Gastroesophageal sphincter (tissue), 4 donors: ENCODE results near the gene PLCB4. TPM values are rescaled to one million over a fixed set of nuclear protein-coding genes. Genes with fewer than 3 reads are reported as not detected.

Experiments
- ATAC-seq: fragments of 150-250 bp; one replicate; pipeline ENCODE4 v1.9.1; 2016; ENCODE audit warnings: mild to moderate bottlenecking, moderate library complexity
- H3K27ac ChIP-seq, 4 donors: fragments of 200-600 bp; sonication (generic) in 3 of 4; 1 replicate in 3 of 4; 2 replicates in 1 of 4; pipeline ENCODE4 v1.5.1; 2016 to 2019
- H3K27me3 ChIP-seq: fragments of 200-600 bp; sonication (generic); one replicate; pipeline ENCODE4 v1.5.1; 2019
- H3K36me3 ChIP-seq, 2 donors: fragments of 200-600 bp; sonication (generic); one replicate each; pipeline ENCODE4 v1.5.1; 2019; ENCODE audit warnings: control low read depth in 1 of 2
- H3K4me1 ChIP-seq, 3 donors: fragments of 200-600 bp; sonication (generic); 1 replicate in 2 of 3; 2 replicates in 1 of 3; pipeline ENCODE4 v1.5.1; 2016 to 2019; ENCODE audit warnings: control low read depth in 2 of 3
- H3K4me3 ChIP-seq, 2 donors: fragments of 200-600 bp; sonication (generic); one replicate each; pipeline ENCODE4 v1.5.1; 2019; ENCODE audit warnings: mild to moderate bottlenecking in 1 of 2, moderate library complexity in 1 of 2
- H3K9me3 ChIP-seq, 3 donors: fragments of 200-600 bp; sonication (generic); one replicate each; pipeline ENCODE4 v1.5.1; 2017 to 2019; ENCODE audit warnings: control low read depth in 2 of 3
- CTCF ChIP-seq, 4 experiments: fragments of 200-600 bp in 2 of 4; fragments of 450-650 bp in 2 of 4; sonication (generic) in 1 of 4; IDR thresholded peaks; one replicate each; pipeline ENCODE4 v1.5.1; 2017 to 2019; ENCODE audit warnings: antibody characterized with exemption in 4 of 4, mild to moderate bottlenecking in 2 of 4, moderate library complexity in 2 of 4
- EP300 ChIP-seq: sonication (generic); formaldehyde crosslinking; IDR thresholded peaks from one replicate; pipeline ENCODE4 v1.6.1; 2017; ENCODE audit warnings: antibody characterized with exemption, mild to moderate bottlenecking
- POLR2A ChIP-seq, 2 donors: fragments of 450-650 bp; IDR thresholded peaks; one replicate each; pipeline ENCODE4 v1.6.1; 2017; ENCODE audit warnings: antibody characterized with exemption in 2 of 2, mild to moderate bottlenecking in 2 of 2, moderate library complexity in 1 of 2
- POLR2AphosphoS5 ChIP-seq: sonication (generic); formaldehyde crosslinking; IDR thresholded peaks from one replicate; pipeline ENCODE4 v1.6.1; 2017; ENCODE audit warnings: antibody characterized with exemption
- WGBS, 2 donors: methylation state at CpG; one replicate each; pipeline ENCODE4 v1.1.5; 2018; ENCODE audit warnings: low coverage in 1 of 2; 5-methylcytosine and 5-hydroxymethylcytosine counted together
- total RNA-seq, 4 donors: library from RNA; depleted of rRNA; stranded (reverse); fragments of >200 nt; gene quantifications; one replicate each; pipeline ENCODE4 v1.1.0, GENCODE V29; 2016

The PLCB4 gene
- total RNA-seq, 4 donors from 2014 or later: 21.9 to 109 (median 59.1) TPM

- peaks cover 0 to 33% (median 7%) of the 10 kb centered on the region in 3 donors for H3K4me1 ChIP-seq
- WGBS, 2 donors: 43 to 61% methylated on average over 4 of the region's 4 CpGs
- no peaks in the 10 kb centered on the region for H3K9me3 ChIP-seq
- TF ChIP-seq POLR2A (IDR thresholded peaks at IDR 0.05) (no peak), CTCF (IDR thresholded peaks at IDR 0.05) (no peak), POLR2AphosphoS5 (no peak), EP300 (no peak)
- ATAC-seq: peak; percentile 55
- H3K27ac ChIP-seq: no peak overlapping the region
- no peaks in the 10 kb centered on the region for H3K27me3 ChIP-seq
- no peak overlapping the region for H3K4me3 ChIP-seq
- no peaks in the 10 kb centered on the region for H3K36me3 ChIP-seq
These were observed 157.0 kb downstream of the PLCB4 start for GRCh38 chr20:9225879-9226278.

GRCh38 chr20:9227896-9228615, 159.2 kb downstream of the PLCB4 start:
- Histone ChIP-seq H3K4me3 (no peak overlapping the region), H3K4me1 (peaks cover 0 to 33% (median 7%) of the 10 kb centered on the region in 3 donors), H3K9me3 (no peaks in the 10 kb centered on the region), H3K27ac (no peak overlapping the region), H3K36me3 (no peaks in the 10 kb centered on the region), H3K27me3 (no peaks in the 10 kb centered on the region)
- no peak for ATAC-seq
- TF ChIP-seq POLR2A (IDR thresholded peaks at IDR 0.05): no peak
- TF ChIP-seq CTCF (IDR thresholded peaks at IDR 0.05): no peak
- no peak for TF ChIP-seq POLR2AphosphoS5
- no peak for TF ChIP-seq EP300
- WGBS, 2 donors: 67 to 100% methylated on average over 1 of the region's 1 CpG

GRCh38 chr20:9228774-9229450, 160.0 kb downstream of the PLCB4 start:
- WGBS, 2 donors: 40 to 49% methylated on average over 5 of the region's 5 CpGs

GRCh38 chr20:9230406-9230805, 161.5 kb downstream of the PLCB4 start:
- TF ChIP-seq POLR2AphosphoS5 (no peak), POLR2A (IDR thresholded peaks at IDR 0.05) (no peak), CTCF (IDR thresholded peaks at IDR 0.05) (no peak), EP300 (no peak)
- H3K27me3 ChIP-seq: no peaks in the 10 kb centered on the region
- no peaks in the 10 kb centered on the region for H3K36me3 ChIP-seq
- H3K9me3 ChIP-seq: no peaks in the 10 kb centered on the region
- H3K4me1 ChIP-seq: peaks cover 0 to 31% (median 7%) of the 10 kb centered on the region in 3 donors
- no peak for ATAC-seq
- H3K4me3 ChIP-seq: no peak overlapping the region
- no peak overlapping the region for H3K27ac ChIP-seq

More at GRCh38 chr20:9228774-9229450, 160.0 kb downstream of the PLCB4 start:
- Histone ChIP-seq H3K36me3 (no peaks in the 10 kb centered on the region), H3K27me3 (no peaks in the 10 kb centered on the region), H3K27ac (peak overlapping the region in 1 of 4 donors; percentile 20), H3K4me3 (no peak overlapping the region), H3K4me1 (peaks cover 0 to 33% (median 7%) of the 10 kb centered on the region in 3 donors), H3K9me3 (no peaks in the 10 kb centered on the region)
- no peak for ATAC-seq
- TF ChIP-seq CTCF (IDR thresholded peaks at IDR 0.05) (no peak), POLR2AphosphoS5 (no peak), POLR2A (IDR thresholded peaks at IDR 0.05) (no peak), EP300 (no peak)
